H9 (cell line): ENCODE data around the gene ARHGEF17. TPM values are rescaled to one million over a fixed set of nuclear protein-coding genes. Genes with fewer than 3 reads are reported as not detected.

Experiments used
- DNase-seq: peaks from one replicate; pipeline ENCODE4 v3.0.0-alpha.2; 2017
- H2AFZ ChIP-seq: one replicate; pipeline ENCODE4 v1.6.1; 2013; ENCODE audit warnings: mild to moderate bottlenecking, low read length, control low read depth, moderate library complexity
- H2AK5ac ChIP-seq: 2 replicates; pipeline ENCODE4 v1.6.1; 2013; ENCODE audit warnings: low read length, control low read depth, mixed read lengths; ENCODE audit not compliant: insufficient read length
- H2BK120ac ChIP-seq: one replicate; pipeline ENCODE4 v1.6.1; 2013; ENCODE audit warnings: low read depth, mild to moderate bottlenecking, low read length, control low read depth, inconsistent platforms; ENCODE audit not compliant: poor library complexity, severe bottlenecking
- H2BK12ac ChIP-seq: 2 replicates; pipeline ENCODE4 v1.6.1; 2013; ENCODE audit warnings: low read length, control low read depth, mixed read lengths, low read depth; ENCODE audit not compliant: insufficient read length
- H2BK15ac ChIP-seq: 2 replicates; pipeline ENCODE4 v1.6.1; 2013; ENCODE audit warnings: low read depth, low read length, control low read depth
- H2BK20ac ChIP-seq: one replicate; pipeline ENCODE4 v1.6.1; 2013; ENCODE audit warnings: low read depth, mild to moderate bottlenecking, low read length, control low read depth, inconsistent platforms; ENCODE audit not compliant: poor library complexity, severe bottlenecking
- H2BK5ac ChIP-seq: 2 replicates; pipeline ENCODE4 v1.6.1; 2013; ENCODE audit warnings: low read length, control low read depth, mixed read lengths; ENCODE audit not compliant: insufficient read length
- H3K14ac ChIP-seq: 2 replicates; pipeline ENCODE4 v1.6.1; 2013; ENCODE audit warnings: low read length, control low read depth; ENCODE audit not compliant: insufficient read depth
- H3K18ac ChIP-seq: 2 replicates; pipeline ENCODE4 v1.6.1; 2013; ENCODE audit warnings: low read depth, mild to moderate bottlenecking, mixed read lengths, low read length, control low read depth; ENCODE audit not compliant: insufficient read length
- H3K23ac ChIP-seq: 2 replicates; pipeline ENCODE4 v1.6.1; 2013; ENCODE audit warnings: low read length, control low read depth, mixed read lengths, low read depth; ENCODE audit not compliant: insufficient read length
- H3K23me2 ChIP-seq: 2 replicates; pipeline ENCODE4 v1.6.1; 2013; ENCODE audit warnings: low read depth, mild to moderate bottlenecking, mixed read lengths, low read length, control low read depth; ENCODE audit not compliant: insufficient read length, poor library complexity, severe bottlenecking
- H3K27ac ChIP-seq: 2 replicates; pipeline ENCODE4 v1.5.1; 2013; ENCODE audit warnings: low read length, control low read depth, mixed read lengths, low read depth; ENCODE audit not compliant: insufficient read length
- H3K27me3 ChIP-seq: 2 replicates; pipeline ENCODE4 v1.6.1; 2013; ENCODE audit warnings: low read length, control low read depth, inconsistent platforms; ENCODE audit not compliant: insufficient read depth
- H3K4ac ChIP-seq: 2 replicates; pipeline ENCODE4 v1.6.1; 2013; ENCODE audit warnings: low read depth, mild to moderate bottlenecking, control low read depth, inconsistent platforms, low read length, moderate library complexity
- H3K4me1 ChIP-seq: 2 replicates; pipeline ENCODE4 v1.6.1; 2013; ENCODE audit warnings: low read length, control low read depth, inconsistent platforms; ENCODE audit not compliant: insufficient read depth
- H3K4me2 ChIP-seq: 2 replicates; pipeline ENCODE4 v1.6.1; 2013; ENCODE audit warnings: low read length, control low read depth, mixed read lengths; ENCODE audit not compliant: insufficient read length, insufficient read depth
- H3K56ac ChIP-seq: 2 replicates; pipeline ENCODE4 v1.6.1; 2013; ENCODE audit warnings: low read depth, mild to moderate bottlenecking, mixed read lengths, low read length, control low read depth; ENCODE audit not compliant: insufficient read length
- H3K79me1 ChIP-seq: 2 replicates; pipeline ENCODE4 v1.6.1; 2013; ENCODE audit warnings: low read depth, mild to moderate bottlenecking, moderate library complexity, low read length, control low read depth, inconsistent platforms; ENCODE audit not compliant: insufficient read depth, poor library complexity, severe bottlenecking
- H3K79me2 ChIP-seq: 2 replicates; pipeline ENCODE4 v1.6.1; 2013; ENCODE audit warnings: low read length, control low read depth, inconsistent platforms; ENCODE audit not compliant: insufficient read depth
- H3K9ac ChIP-seq: 2 replicates; pipeline ENCODE4 v1.6.1; 2013; ENCODE audit warnings: low read length, control low read depth, mixed read lengths; ENCODE audit not compliant: insufficient read length; ENCODE audit errors: extremely low read depth
- H3K9me3 ChIP-seq: one replicate; pipeline ENCODE4 v1.6.1; 2013; ENCODE audit warnings: low read depth, low read length, inconsistent platforms; ENCODE audit not compliant: control insufficient read depth
- H3T11ph ChIP-seq: one replicate; pipeline ENCODE4 v1.6.1; 2013; ENCODE audit warnings: mild to moderate bottlenecking, low read length, control low read depth, inconsistent platforms
- H4K20me1 ChIP-seq: one replicate; pipeline ENCODE4 v1.6.1; 2013; ENCODE audit not compliant: control insufficient read depth, insufficient read length, insufficient read depth
- H4K5ac ChIP-seq: 2 replicates; pipeline ENCODE4 v1.6.1; 2013; ENCODE audit warnings: low read depth, mild to moderate bottlenecking, mixed read lengths, low read length, control low read depth; ENCODE audit not compliant: insufficient read length
- H4K8ac ChIP-seq: replicated peaks from 2 replicates; pipeline ENCODE4 v1.6.1; 2013; ENCODE audit warnings: low read length, control low read depth, mixed read lengths, low read depth; ENCODE audit not compliant: insufficient read length
- H4K91ac ChIP-seq: 2 replicates; pipeline ENCODE4 v1.6.1; 2013; ENCODE audit warnings: low read depth, mild to moderate bottlenecking, moderate library complexity, mixed read lengths, low read length, control low read depth; ENCODE audit not compliant: insufficient read length
- H3K27ac Mint-ChIP-seq, 3 experiments: 2 replicates in 2 of 3; 3 replicates in 1 of 3; pipeline ENCODE4 v1.8.0; 2020 to 2021; ENCODE audit warnings: mixed read lengths in 3 of 3, mild to moderate bottlenecking in 1 of 3, moderate library complexity in 1 of 3
- H3K27me3 Mint-ChIP-seq: 2 replicates; pipeline ENCODE4 v1.8.0; 2021; ENCODE audit warnings: low read depth, mild to moderate bottlenecking, moderate library complexity, mixed read lengths
- H3K36me3 Mint-ChIP-seq, 3 experiments: 2 replicates in 2 of 3; 3 replicates in 1 of 3; pipeline ENCODE4 v1.8.0; 2020 to 2021; ENCODE audit warnings: low read depth in 3 of 3, mixed read lengths in 3 of 3; ENCODE audit not compliant: insufficient read depth in 1 of 3
- H3K4me1 Mint-ChIP-seq, 2 experiments: 2 replicates each; pipeline ENCODE4 v1.8.0; 2020; ENCODE audit warnings: mixed read lengths in 2 of 2
- H3K4me3 Mint-ChIP-seq, 2 experiments: 2 replicates in 1 of 2; 3 replicates in 1 of 2; pipeline ENCODE4 v1.8.0; 2020 to 2021; ENCODE audit warnings: mild to moderate bottlenecking in 2 of 2, mixed read lengths in 2 of 2, moderate library complexity in 1 of 2
- H3K9me3 Mint-ChIP-seq, 2 experiments: 2 replicates in 1 of 2; 3 replicates in 1 of 2; pipeline ENCODE4 v1.8.0; 2020; ENCODE audit warnings: mild to moderate bottlenecking in 2 of 2, mixed read lengths in 2 of 2, moderate library complexity in 1 of 2
- WGBS: extraction: QIAGEN DNeasy Blood & Tissue Kit; methylation state at CpG from one replicate; pipeline ENCODE4 v1.1.7; 2013; ENCODE audit warnings: missing lambda C conversion rate, low lambda C conversion rate, mixed read lengths; ENCODE audit not compliant: insufficient read length; ENCODE audit errors: extremely low coverage; 5-methylcytosine and 5-hydroxymethylcytosine counted together
- total RNA-seq: library from RNA; stranded (reverse); gene quantifications from 2 replicates; pipeline ENCODE4 v1.2.1, GENCODE V29; 2021
- TF ChIP-seq, protein P1 (sequence below): fragments of 200-600 bp; sonication (generic); conservative IDR thresholded peaks from 3 replicates; pipeline ENCODE4 v1.8.0; 2021; ENCODE audit warnings: antibody characterized with exemption, mild to moderate bottlenecking

Gene ARHGEF17
- total RNA-seq, 1 experiment from 2014 or later, result 7.4 TPM

DNA sequence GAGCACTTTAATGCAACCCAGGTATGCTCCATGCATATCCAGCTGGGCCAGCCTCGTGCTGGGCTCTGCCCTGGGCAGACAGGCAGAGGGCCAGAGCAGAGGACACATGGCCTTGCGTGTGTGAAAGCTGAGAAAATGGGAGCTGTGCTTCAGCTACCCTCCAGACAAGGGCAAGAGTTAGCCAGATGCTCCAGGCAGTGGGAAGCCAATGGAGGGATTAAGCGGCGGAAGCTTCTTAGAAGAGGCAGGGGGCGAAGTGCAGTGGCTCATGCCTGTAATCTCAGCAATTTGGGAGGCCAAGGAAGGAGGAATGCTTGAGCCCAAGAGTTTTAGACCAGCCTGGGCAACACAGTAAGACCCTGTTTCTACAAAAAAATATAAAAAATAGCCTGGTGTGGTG, 9.8 kb upstream of the ARHGEF17 start:
- whole genome bisulfite sequencing, result no CpG with 5 or more reads among the region's 5 CpGs
- H3K27ac Mint-ChIP-seq, result peak overlapping the region in 1 of 3 experiments; percentile 84; a peak in 1 of 7 replicates
- H4K8ac ChIP-seq, result no peak overlapping the region

More for the DNA sequence above, 9.8 kb upstream of the ARHGEF17 start:
- no peaks in the 10 kb centered on the region; the same call in 1 of the 2 replicates for H3K27me3 ChIP-seq
- H3K23ac ChIP-seq, result no peak overlapping the region
- H2BK120ac ChIP-seq, result no peak overlapping the region
- no peak overlapping the region for H3K4me2 ChIP-seq
- no peaks in the 10 kb centered on the region for H3K36me3 Mint-ChIP-seq
- no peak overlapping the region for H2BK20ac ChIP-seq
- H2AK5ac ChIP-seq, result no peak overlapping the region
- H3K9me3 ChIP-seq, result no peaks in the 10 kb centered on the region
- no peak overlapping the region for H3K4ac ChIP-seq
- no peak overlapping the region for H2AFZ ChIP-seq
- H3K18ac ChIP-seq, result no peak overlapping the region
- no peak overlapping the region for H2BK12ac ChIP-seq
- H3K56ac ChIP-seq, result no peak overlapping the region
- peaks cover 2% of the 10 kb centered on the region; the same call in 1 of the 2 replicates for H3K4me1 ChIP-seq
- H3K9me3 Mint-ChIP-seq, result no peaks in the 10 kb centered on the region
- H3K23me2 ChIP-seq, result no peaks in the 10 kb centered on the region
- no peak overlapping the region for H2BK15ac ChIP-seq
- no peak overlapping the region for H3K9ac ChIP-seq
- H3K4me1 Mint-ChIP-seq, result peaks cover 11 to 18% of the 10 kb centered on the region in 2 experiments
- H2BK5ac ChIP-seq, result no peak overlapping the region
- H4K91ac ChIP-seq, result no peak overlapping the region
- no peak overlapping the region for H3K4me3 Mint-ChIP-seq
- H4K5ac ChIP-seq, result no peak overlapping the region
- DNase-seq, result no peak
- no peaks in the 10 kb centered on the region for H3K79me2 ChIP-seq
- TF ChIP-seq, protein P1, sequence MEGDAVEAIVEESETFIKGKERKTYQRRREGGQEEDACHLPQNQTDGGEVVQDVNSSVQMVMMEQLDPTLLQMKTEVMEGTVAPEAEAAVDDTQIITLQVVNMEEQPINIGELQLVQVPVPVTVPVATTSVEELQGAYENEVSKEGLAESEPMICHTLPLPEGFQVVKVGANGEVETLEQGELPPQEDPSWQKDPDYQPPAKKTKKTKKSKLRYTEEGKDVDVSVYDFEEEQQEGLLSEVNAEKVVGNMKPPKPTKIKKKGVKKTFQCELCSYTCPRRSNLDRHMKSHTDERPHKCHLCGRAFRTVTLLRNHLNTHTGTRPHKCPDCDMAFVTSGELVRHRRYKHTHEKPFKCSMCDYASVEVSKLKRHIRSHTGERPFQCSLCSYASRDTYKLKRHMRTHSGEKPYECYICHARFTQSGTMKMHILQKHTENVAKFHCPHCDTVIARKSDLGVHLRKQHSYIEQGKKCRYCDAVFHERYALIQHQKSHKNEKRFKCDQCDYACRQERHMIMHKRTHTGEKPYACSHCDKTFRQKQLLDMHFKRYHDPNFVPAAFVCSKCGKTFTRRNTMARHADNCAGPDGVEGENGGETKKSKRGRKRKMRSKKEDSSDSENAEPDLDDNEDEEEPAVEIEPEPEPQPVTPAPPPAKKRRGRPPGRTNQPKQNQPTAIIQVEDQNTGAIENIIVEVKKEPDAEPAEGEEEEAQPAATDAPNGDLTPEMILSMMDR, result no peak
- H3K14ac ChIP-seq, result no peak overlapping the region
- no peaks in the 10 kb centered on the region for H3K79me1 ChIP-seq
- no peak overlapping the region for H3T11ph ChIP-seq
- H4K20me1 ChIP-seq, result no peaks in the 10 kb centered on the region
- no peak overlapping the region for H3K27ac ChIP-seq
- peaks cover 39% of the 10 kb centered on the region for H3K27me3 Mint-ChIP-seq
